Osteoblast (primary cell): Measurements from ENCODE around the gene MAN1C1. TPM values are rescaled to one million over a fixed set of nuclear protein-coding genes. Genes with fewer than 3 reads are reported as not detected.

Experiments
- DNase-seq: peaks from one replicate; pipeline ENCODE4 v3.0.0; 2011; ENCODE audit warnings: low spot score, mixed read lengths; ENCODE audit not compliant: insufficient read length; ENCODE audit errors: missing footprints
- H2AFZ ChIP-seq: 2 replicates; pipeline ENCODE4 v1.6.0; 2011; ENCODE audit warnings: mild to moderate bottlenecking, low read length
- H3K27ac ChIP-seq: 2 replicates; pipeline ENCODE4 v1.5.1; 2011; ENCODE audit warnings: mild to moderate bottlenecking, low read depth, low read length, moderate library complexity
- H3K27me3 ChIP-seq: 2 replicates; pipeline ENCODE4 v1.6.0; 2012; ENCODE audit warnings: mild to moderate bottlenecking, control low read depth, inconsistent platforms, low read length, moderate library complexity; ENCODE audit not compliant: insufficient read depth
- H3K36me3 ChIP-seq: 2 replicates; pipeline ENCODE4 v1.5.1; 2011; ENCODE audit warnings: mild to moderate bottlenecking, low read length, control low read depth, moderate library complexity; ENCODE audit not compliant: insufficient read depth
- H3K4me1 ChIP-seq: 2 replicates; pipeline ENCODE4 v1.5.1; 2011; ENCODE audit warnings: mild to moderate bottlenecking, low read length, control low read depth, moderate library complexity; ENCODE audit not compliant: insufficient read depth
- H3K4me2 ChIP-seq: 2 replicates; pipeline ENCODE4 v1.6.0; 2011; ENCODE audit warnings: mild to moderate bottlenecking, low read length; ENCODE audit not compliant: insufficient read depth
- H3K4me3 ChIP-seq: fragments of 200-600 bp; sonication (generic); 3 replicates; pipeline ENCODE4 v1.5.1; 2012; ENCODE audit warnings: mild to moderate bottlenecking, low read length, inconsistent platforms; ENCODE audit not compliant: insufficient read depth
- H3K79me2 ChIP-seq: 2 replicates; pipeline ENCODE4 v1.6.0; 2012; ENCODE audit warnings: mild to moderate bottlenecking, low read length, control low read depth, inconsistent platforms; ENCODE audit not compliant: insufficient read depth
- H3K9me3 ChIP-seq: 2 replicates; pipeline ENCODE4 v1.5.1; 2011; ENCODE audit warnings: low read depth, low read length, control low read depth
- H4K20me1 ChIP-seq: 2 replicates; pipeline ENCODE4 v1.6.0; 2012; ENCODE audit warnings: mild to moderate bottlenecking, low read length, control low read depth; ENCODE audit not compliant: insufficient read depth
- total RNA-seq: library from RNA; depleted of rRNA; stranded (reverse); fragments of >200 nt; gene quantifications from 2 replicates; pipeline ENCODE4 v1.2.3, GENCODE V29; 2012
- TF ChIP-seq, protein P1 (sequence below): IDR thresholded peaks from 2 replicates; pipeline ENCODE4 v1.5.1; 2011; ENCODE audit warnings: mild to moderate bottlenecking, low read depth, low read length, moderate library complexity; ENCODE audit errors: extremely low read depth

The MAN1C1 gene
- total RNA-seq, 1 donor, result 16.3 TPM

GRCh38 chr1:25810341-25811299 lies 194.0 kb downstream of the MAN1C1 start:
- Histone ChIP-seq H3K4me3 (no peak overlapping the region), H3K79me2 (no peaks in the 10 kb centered on the region), H3K9me3 (no peaks in the 10 kb centered on the region), H4K20me1 (peaks cover 22% of the 10 kb centered on the region), H3K36me3 (peaks cover 64% of the 10 kb centered on the region), H3K27ac (no peak overlapping the region), H2AFZ (no peak overlapping the region), H3K4me1 (peaks cover 10% of the 10 kb centered on the region), H3K4me2 (no peak overlapping the region), H3K27me3 (no peaks in the 10 kb centered on the region)
- peak; percentile 97 for DNase-seq
- TF ChIP-seq, protein P1, sequence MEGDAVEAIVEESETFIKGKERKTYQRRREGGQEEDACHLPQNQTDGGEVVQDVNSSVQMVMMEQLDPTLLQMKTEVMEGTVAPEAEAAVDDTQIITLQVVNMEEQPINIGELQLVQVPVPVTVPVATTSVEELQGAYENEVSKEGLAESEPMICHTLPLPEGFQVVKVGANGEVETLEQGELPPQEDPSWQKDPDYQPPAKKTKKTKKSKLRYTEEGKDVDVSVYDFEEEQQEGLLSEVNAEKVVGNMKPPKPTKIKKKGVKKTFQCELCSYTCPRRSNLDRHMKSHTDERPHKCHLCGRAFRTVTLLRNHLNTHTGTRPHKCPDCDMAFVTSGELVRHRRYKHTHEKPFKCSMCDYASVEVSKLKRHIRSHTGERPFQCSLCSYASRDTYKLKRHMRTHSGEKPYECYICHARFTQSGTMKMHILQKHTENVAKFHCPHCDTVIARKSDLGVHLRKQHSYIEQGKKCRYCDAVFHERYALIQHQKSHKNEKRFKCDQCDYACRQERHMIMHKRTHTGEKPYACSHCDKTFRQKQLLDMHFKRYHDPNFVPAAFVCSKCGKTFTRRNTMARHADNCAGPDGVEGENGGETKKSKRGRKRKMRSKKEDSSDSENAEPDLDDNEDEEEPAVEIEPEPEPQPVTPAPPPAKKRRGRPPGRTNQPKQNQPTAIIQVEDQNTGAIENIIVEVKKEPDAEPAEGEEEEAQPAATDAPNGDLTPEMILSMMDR, result peak; percentile 90

GRCh38 chr1:25811384-25812082 lies 194.9 kb downstream of the MAN1C1 start:
- no peak overlapping the region for H2AFZ ChIP-seq
- DNase-seq, result peak; percentile 63

DNA sequence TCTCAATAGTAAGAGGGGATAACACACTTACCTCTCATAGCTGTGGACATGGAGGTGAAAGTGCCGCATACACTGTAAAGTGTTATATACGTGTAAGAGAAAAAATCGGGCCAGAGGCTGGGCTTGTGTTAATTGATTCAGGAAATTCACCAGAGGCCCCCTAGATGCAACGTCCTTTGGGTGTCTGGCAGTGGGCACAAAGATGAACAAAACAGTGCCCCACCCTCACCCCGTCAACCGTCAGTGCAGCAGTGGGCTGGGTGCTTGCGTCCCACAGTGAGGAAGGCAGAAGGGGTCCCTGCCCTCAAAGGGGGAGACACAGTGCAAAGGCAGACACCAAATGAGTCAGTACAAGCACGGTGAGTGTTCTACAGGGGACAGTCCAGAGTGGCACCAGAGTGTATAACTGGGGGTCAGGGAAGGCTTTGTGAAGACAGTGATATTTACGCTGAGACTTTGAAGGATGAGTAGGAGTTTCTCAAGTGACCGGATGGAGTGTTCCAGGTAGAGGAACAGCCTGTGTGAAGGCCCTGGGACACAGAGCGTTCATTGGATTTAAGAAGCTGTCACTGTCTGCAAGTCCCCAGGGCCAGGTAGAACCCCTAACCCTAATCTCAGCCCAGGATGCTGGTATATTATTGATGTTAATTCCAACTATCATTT lies 196.6 kb downstream of the MAN1C1 start:
- H3K4me2 ChIP-seq, result no peak overlapping the region
- no peaks in the 10 kb centered on the region for H3K9me3 ChIP-seq
- H3K4me1 ChIP-seq, result peaks cover 2% of the 10 kb centered on the region
- H4K20me1 ChIP-seq, result peaks cover 10% of the 10 kb centered on the region
- no peak overlapping the region for H3K27ac ChIP-seq
- no peak overlapping the region for H3K4me3 ChIP-seq
- TF ChIP-seq, protein P1, result no peak
- H2AFZ ChIP-seq, result no peak overlapping the region
- H3K36me3 ChIP-seq, result peaks cover 70% of the 10 kb centered on the region
- no peaks in the 10 kb centered on the region for H3K79me2 ChIP-seq
- no peaks in the 10 kb centered on the region for H3K27me3 ChIP-seq
- DNase-seq, result no peak

More at GRCh38 chr1:25811384-25812082, 194.9 kb downstream of the MAN1C1 start:
- TF ChIP-seq, protein P1, result no peak
- Histone ChIP-seq H3K27me3 (no peaks in the 10 kb centered on the region), H3K4me1 (peaks cover 1% of the 10 kb centered on the region), H3K4me2 (no peak overlapping the region), H3K36me3 (peaks cover 73% of the 10 kb centered on the region), H3K27ac (no peak overlapping the region), H4K20me1 (peaks cover 18% of the 10 kb centered on the region), H3K79me2 (no peaks in the 10 kb centered on the region), H3K4me3 (no peak overlapping the region), H3K9me3 (no peaks in the 10 kb centered on the region)
